ENCODE data around the gene MED27.

- TF ChIP-seq, protein P1, sequence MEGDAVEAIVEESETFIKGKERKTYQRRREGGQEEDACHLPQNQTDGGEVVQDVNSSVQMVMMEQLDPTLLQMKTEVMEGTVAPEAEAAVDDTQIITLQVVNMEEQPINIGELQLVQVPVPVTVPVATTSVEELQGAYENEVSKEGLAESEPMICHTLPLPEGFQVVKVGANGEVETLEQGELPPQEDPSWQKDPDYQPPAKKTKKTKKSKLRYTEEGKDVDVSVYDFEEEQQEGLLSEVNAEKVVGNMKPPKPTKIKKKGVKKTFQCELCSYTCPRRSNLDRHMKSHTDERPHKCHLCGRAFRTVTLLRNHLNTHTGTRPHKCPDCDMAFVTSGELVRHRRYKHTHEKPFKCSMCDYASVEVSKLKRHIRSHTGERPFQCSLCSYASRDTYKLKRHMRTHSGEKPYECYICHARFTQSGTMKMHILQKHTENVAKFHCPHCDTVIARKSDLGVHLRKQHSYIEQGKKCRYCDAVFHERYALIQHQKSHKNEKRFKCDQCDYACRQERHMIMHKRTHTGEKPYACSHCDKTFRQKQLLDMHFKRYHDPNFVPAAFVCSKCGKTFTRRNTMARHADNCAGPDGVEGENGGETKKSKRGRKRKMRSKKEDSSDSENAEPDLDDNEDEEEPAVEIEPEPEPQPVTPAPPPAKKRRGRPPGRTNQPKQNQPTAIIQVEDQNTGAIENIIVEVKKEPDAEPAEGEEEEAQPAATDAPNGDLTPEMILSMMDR (IDR thresholded peaks at IDR 0.05): no peak
- no peak for TF ChIP-seq POLR2A (IDR thresholded peaks at IDR 0.05)
- no peak for TF ChIP-seq EP300 (IDR thresholded peaks at IDR 0.05)
These were observed 231.9 kb downstream of the MED27 start for GRCh38 chr9:131847665-131848354.
